Pancreas (tissue), 10 donors: ENCODE data around the gene RAI1. TPM values are rescaled to one million over a fixed set of nuclear protein-coding genes. Genes with fewer than 3 reads are reported as not detected.
"Not testable (repeated sequence)": the region's sequence is repeated elsewhere in the genome, so short reads cannot be mapped to it uniquely, and the experiment has no call there.

ENCODE experiments used
- ATAC-seq, 4 donors: fragments of 200-7000 bp; cut with Tn5 transposase; one replicate each; pipeline versions ENCODE4 v1.8.0 to v1.9.1; 2020; ENCODE audit warnings: mild to moderate bottlenecking in 4 of 4, moderate library complexity in 4 of 4
- DNase-seq, 6 donors: peaks; one replicate each; pipeline ENCODE4 v3.0.0-alpha.2; 2020
- FAIRE-seq: peaks from 2 replicates; lab custom pipeline; 2012; peaks lifted over from hg19 to GRCh38; lab: Jason Lieb, UNC
- H3K27ac ChIP-seq, 4 donors: fragments of 200-600 bp; sonication (generic); 1 replicate in 3 of 4; 2 replicates in 1 of 4; pipeline versions ENCODE4 v1.5.0 to v1.8.0; 2020
- H3K27me3 ChIP-seq, 4 donors: fragments of 200-600 bp; one replicate each; pipeline ENCODE4 v1.8.0; 2021
- H3K36me3 ChIP-seq, 3 donors: fragments of 200-600 bp; sonication (generic) in 1 of 3; one replicate each; pipeline versions ENCODE4 v1.5.0 to v1.8.0; 2020 to 2021
- H3K4me1 ChIP-seq, 3 donors: fragments of 200-600 bp; one replicate each; pipeline ENCODE4 v1.8.0; 2021
- H3K4me3 ChIP-seq, 4 donors: fragments of 200-600 bp; sonication (generic) in 2 of 4; one replicate each; pipeline versions ENCODE4 v1.5.0 to v1.8.0; 2020 to 2021
- H3K9me3 ChIP-seq, 4 donors: fragments of 200-600 bp; one replicate each; pipeline ENCODE4 v1.8.0; 2021
- WGBS, 2 donors: extraction: QIAGEN DNeasy Blood & Tissue Kit; methylation state at CpG; one replicate each; pipeline ENCODE4 v1.1.7; 2013; 5-methylcytosine and 5-hydroxymethylcytosine counted together
- intact Hi-C, 3 donors: fragments of 100-400 bp; cut with DNase I; formaldehyde crosslinking; loops; one replicate each; pipeline versions ENCODE4 v1.11.1 to v1.14.2; 2022
- polyA plus RNA-seq, 2 donors: library from polyadenylated mRNA; stranded (reverse); fragments of 200-250 nt; gene quantifications; one replicate each; pipeline ENCODE4 v1.2.3, GENCODE V29; 2013
- total RNA-seq, 6 donors: library from RNA; stranded (reverse); fragmentation: NEBNext Ultra II Directional in 4 of 6; extraction: Animal tissue kit (Norgen Biotek cat#: 25700) in 4 of 6; gene quantifications; one replicate each; pipeline versions ENCODE4 v1.2.1 to v1.2.4, GENCODE V29; 2021 to 2023
- TF ChIP-seq, protein P1 (sequence below), 4 donors: fragments of 200-600 bp; sonication (generic) in 3 of 4; IDR thresholded peaks; one replicate each; pipeline versions ENCODE4 v1.5.0 to v1.8.0; 2021; ENCODE audit warnings: antibody characterized with exemption in 4 of 4
- donor health status: healthy with polysubstance abuse.
- donor health status: DM: no; HTN: no; CAD: no; lungs with moderate emphysema.
- donor health status: DM: no; HTN: no; CAD: no.
- donor health status: control.
- donor health status: control.
- donor health status: Bipolar disorder and iron deficiency.
- donor health status: DM: yes; HTN: yes; CAD: no.
- donor health status: DM: no; HTN: no; CAD: no.
- donor health status: DM: no; HTN: no; CAD: no.
- donor health status: DM: yes; HTN: yes; CAD: no.

The RAI1 gene
- total and polyA plus RNA-seq, 8 donors: 12.1 to 23.9 (median 16.7) TPM

DNA sequence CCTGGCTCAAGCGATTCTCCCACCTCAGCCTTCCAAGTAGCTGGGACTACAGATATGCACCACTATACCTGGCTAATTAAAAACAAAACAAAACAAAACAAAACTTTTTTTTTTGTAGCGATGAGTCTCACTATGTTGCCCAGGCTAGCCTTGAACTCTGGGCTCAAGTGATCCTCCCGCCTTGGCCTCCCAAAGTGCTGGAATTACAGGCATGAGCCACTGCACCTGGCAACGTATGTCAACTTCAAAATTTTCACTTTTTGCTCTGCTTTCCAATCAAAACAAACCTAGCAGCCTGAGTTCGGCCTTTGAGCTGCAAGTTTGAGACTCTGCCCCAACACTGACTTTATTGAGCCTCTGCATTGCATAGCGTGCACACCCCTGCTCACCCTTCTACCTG, 4.5 kb upstream of the RAI1 start:
- H3K9me3 ChIP-seq: no peaks in the 10 kb centered on the region
- no peak overlapping the region for H3K27ac ChIP-seq
- no peak for DNase-seq
- no peak for FAIRE-seq
- TF ChIP-seq, protein P1, sequence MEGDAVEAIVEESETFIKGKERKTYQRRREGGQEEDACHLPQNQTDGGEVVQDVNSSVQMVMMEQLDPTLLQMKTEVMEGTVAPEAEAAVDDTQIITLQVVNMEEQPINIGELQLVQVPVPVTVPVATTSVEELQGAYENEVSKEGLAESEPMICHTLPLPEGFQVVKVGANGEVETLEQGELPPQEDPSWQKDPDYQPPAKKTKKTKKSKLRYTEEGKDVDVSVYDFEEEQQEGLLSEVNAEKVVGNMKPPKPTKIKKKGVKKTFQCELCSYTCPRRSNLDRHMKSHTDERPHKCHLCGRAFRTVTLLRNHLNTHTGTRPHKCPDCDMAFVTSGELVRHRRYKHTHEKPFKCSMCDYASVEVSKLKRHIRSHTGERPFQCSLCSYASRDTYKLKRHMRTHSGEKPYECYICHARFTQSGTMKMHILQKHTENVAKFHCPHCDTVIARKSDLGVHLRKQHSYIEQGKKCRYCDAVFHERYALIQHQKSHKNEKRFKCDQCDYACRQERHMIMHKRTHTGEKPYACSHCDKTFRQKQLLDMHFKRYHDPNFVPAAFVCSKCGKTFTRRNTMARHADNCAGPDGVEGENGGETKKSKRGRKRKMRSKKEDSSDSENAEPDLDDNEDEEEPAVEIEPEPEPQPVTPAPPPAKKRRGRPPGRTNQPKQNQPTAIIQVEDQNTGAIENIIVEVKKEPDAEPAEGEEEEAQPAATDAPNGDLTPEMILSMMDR (IDR thresholded peaks at IDR 0.05): no peak
- H3K4me1 ChIP-seq: no peaks in the 10 kb centered on the region
- H3K27me3 ChIP-seq: no peaks in the 10 kb centered on the region
- WGBS, 2 donors: 85 to 94% methylated on average over 6 of the region's 6 CpGs
- H3K4me3 ChIP-seq: no peak overlapping the region
- H3K36me3 ChIP-seq: no peaks in the 10 kb centered on the region
- ATAC-seq: no peak
- intact Hi-C loops: loop anchor here in 1 of 3 donors (10.0 kb wide), 3 partner anchors 118 to 358 kb away; partner anchors contain the start of genes ATPAF2 and GID4

DNA sequence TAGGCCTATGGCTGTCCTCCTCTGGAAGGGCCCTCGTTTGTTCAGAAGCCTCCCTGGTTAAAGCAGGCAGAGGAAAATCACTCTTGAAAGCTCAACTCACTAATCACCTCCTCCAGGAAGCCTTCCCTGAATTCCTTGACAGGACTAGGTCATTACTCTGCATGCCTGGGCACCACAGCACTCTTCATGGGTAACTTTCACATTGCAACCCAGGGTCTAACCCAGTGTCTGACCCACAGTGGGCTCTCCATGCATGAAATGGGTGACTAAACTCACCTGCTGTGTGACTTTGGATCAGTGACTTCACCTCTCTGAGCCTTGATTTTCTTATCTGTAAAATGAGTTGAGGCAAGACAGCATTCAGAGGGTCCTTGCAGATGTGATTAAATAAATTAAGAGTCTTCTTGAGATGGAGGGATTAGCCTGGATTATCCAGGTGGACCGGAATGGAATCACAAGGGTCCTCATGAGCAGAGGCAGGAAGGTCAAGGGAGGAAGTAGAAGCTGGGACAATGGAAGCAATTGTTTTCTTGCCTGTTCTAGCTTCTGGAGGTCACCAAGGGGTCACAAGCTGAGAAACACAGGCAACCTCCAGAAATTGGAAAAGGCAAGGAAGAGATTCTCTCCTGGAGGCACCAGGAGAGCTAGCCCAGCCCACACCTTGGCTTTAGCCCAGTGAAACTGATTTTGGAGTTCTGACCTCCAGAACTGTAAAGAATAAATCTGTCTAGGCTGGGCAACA, 3.8 kb upstream of the RAI1 start:
- DNase-seq (peak in 1 of 6 donors; percentile 1), FAIRE-seq (no peak), ATAC-seq (no peak)
- Histone ChIP-seq H3K9me3 (no peaks in the 10 kb centered on the region), H3K27me3 (no peaks in the 10 kb centered on the region), H3K27ac (no peak overlapping the region), H3K36me3 (no peaks in the 10 kb centered on the region), H3K4me1 (no peaks in the 10 kb centered on the region), H3K4me3 (no peak overlapping the region)
- intact Hi-C loops: loop anchor here in 1 of 3 donors (10.0 kb wide), 3 partner anchors 117 to 357 kb away; partner anchors contain the start of genes ATPAF2 and GID4
- TF ChIP-seq, protein P1 (IDR thresholded peaks at IDR 0.05): no peak
- WGBS, 2 donors: 56 to 69% methylated on average over 2 of the region's 2 CpGs

DNA sequence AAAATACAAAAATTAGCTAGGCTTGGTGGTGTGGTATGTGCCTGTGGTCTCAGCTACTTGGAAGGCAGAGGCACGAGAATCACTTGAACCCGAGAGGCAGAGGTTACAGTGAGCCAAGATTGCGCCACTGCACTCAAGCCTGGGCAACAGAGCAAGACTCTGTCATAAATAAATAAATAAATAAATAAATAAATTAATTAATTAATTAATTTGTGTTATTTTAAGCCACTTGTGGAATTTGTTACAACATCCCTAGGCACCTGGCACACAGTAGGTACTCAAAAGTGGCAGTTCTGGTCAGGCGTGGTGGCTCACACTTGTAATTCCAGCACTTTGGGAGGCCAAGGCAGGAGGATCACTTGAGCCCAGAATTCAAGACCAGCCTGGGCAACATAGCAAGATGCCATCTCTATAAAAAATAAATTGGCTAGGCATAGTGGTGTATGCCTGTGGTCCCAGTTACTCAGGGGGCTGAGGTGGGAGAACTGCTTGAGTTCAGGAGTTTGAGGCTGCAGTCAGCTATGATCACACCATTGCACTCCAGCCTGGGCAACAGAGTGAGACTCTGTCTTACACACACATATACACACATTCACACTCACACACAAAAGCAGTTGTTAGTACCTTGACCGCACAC, 3.1 kb upstream of the RAI1 start:
- DNase-seq, H3K27ac ChIP-seq, FAIRE-seq, H3K36me3 ChIP-seq, H3K4me1 ChIP-seq, ATAC-seq, H3K9me3 ChIP-seq, H3K27me3 ChIP-seq, H3K4me3 ChIP-seq: not testable (repeated sequence)
- WGBS, 2 donors: 78 to 79% methylated on average over 5 of the region's 5 CpGs
- intact Hi-C loops: loop anchor here in 1 of 3 donors (10.0 kb wide), 3 partner anchors 117 to 357 kb away; partner anchors contain the start of genes ATPAF2 and GID4

DNA sequence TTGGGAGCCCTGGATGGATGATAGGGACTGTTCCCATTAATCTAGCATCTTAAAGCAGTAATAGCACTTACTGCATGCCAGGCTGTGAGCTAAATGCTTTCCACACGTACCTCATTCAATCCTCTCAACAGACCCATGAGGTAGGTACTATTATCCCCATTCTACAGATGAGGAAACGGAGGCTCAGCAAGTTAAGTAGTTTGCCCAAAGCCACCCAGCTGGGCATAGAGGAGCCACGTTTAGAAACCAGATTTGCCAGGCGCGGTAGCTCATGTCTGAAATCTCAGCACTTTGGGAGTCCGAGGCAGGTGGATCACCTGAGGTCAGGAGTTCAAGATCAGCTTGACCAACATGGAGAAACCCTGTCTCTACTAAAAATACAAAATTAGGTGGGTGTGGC, 2.0 kb upstream of the RAI1 start:
- Histone ChIP-seq H3K36me3 (no peaks in the 10 kb centered on the region), H3K27me3 (no peaks in the 10 kb centered on the region), H3K9me3 (no peaks in the 10 kb centered on the region), H3K4me1 (peaks cover 0 to 10% (median 4%) of the 10 kb centered on the region in 3 donors), H3K27ac (no peak overlapping the region), H3K4me3 (no peak overlapping the region)
- FAIRE-seq (no peak), DNase-seq (no peak), ATAC-seq (no peak)
- WGBS, 2 donors: 84 to 87% methylated on average over 6 of the region's 6 CpGs
- intact Hi-C loops: loop anchor here in 1 of 3 donors (10.0 kb wide), 3 partner anchors 116 to 356 kb away; partner anchors contain the start of genes ATPAF2 and GID4
- TF ChIP-seq, protein P1 (IDR thresholded peaks at IDR 0.05): no peak

DNA sequence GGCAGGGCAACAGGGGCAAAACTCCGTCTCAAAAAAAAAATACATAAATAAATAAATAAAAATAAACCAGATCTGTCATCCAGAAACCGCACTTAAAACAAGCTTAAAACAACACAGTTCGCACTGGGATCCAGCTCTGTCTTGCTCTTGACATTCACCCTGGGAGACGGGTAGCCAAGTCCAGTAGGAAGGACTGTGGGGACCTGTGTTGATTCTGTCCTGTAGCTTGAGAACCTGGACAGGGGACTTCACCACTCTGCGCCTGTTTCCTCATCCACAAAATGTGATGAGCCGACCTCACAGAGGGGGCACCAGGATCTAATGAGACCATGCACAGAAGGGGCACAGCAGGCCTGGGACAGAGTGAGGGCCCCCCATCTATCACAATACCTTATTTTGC, 1.5 kb upstream of the RAI1 start:
- no peaks in the 10 kb centered on the region for H3K27me3 ChIP-seq
- ATAC-seq (no peak), FAIRE-seq (no peak), DNase-seq (no peak)
- no peak overlapping the region for H3K27ac ChIP-seq
- peaks cover 0 to 14% (median 4%) of the 10 kb centered on the region in 3 donors for H3K4me1 ChIP-seq
- intact Hi-C loops: loop anchor here in 2 of 3 donors (10.0 kb wide), 4 partner anchors 115 to 365 kb away; partner anchors contain the start of genes ATPAF2 (in 1 of the 2) and GID4 (in 1 of the 2)
- WGBS, 2 donors: 82 to 91% methylated on average over 6 of the region's 6 CpGs
- TF ChIP-seq, protein P1 (IDR thresholded peaks at IDR 0.05): no peak
- no peak overlapping the region for H3K4me3 ChIP-seq
- H3K36me3 ChIP-seq: no peaks in the 10 kb centered on the region
- no peaks in the 10 kb centered on the region for H3K9me3 ChIP-seq
